ENCODE measurements around the gene PRRG4. TPM values are rescaled to one million over a fixed set of nuclear protein-coding genes. Genes with fewer than 3 reads are reported as not detected.
A peak's percentile ranks its signal among the peaks of the same experiment; 100 is the strongest.
"Not testable (repeated sequence)": the region's sequence is repeated elsewhere in the genome, so short reads cannot be mapped to it uniquely, and the experiment has no call there.

The PRRG4 gene
- total RNA-seq (18.4 TPM), polyA plus RNA-seq (ENCODE audit: insufficient read depth, low read depth, low replicate concordance) (6.4 TPM)
- long read RNA-seq, donor 1: 0 reads
- long read RNA-seq, donor 2: 0 reads
- long read RNA-seq, donor 3: 0 reads
- long read RNA-seq, donor 4: 0 reads
- long read RNA-seq, donor 5: 0 reads
- long read RNA-seq, donor 6: 0 reads
- long read RNA-seq, donor 7, full-length matches to known transcripts: 15 of 17 reads
- long read RNA-seq, donor 7, partial matches to known transcripts: 0 of 17 reads
- long read RNA-seq, donor 7, other reads (novel, unspliced or antisense): 2 of 17 reads
- long read RNA-seq, donor 8: 0 reads
- long read RNA-seq, donor 9: 0 reads
- long read RNA-seq, donor 10, full-length matches to known transcripts: 1 of 1 reads
- long read RNA-seq, donor 10, partial matches to known transcripts: 0 of 1 reads
- long read RNA-seq, donor 10, other reads (novel, unspliced or antisense): 0 of 1 reads

GRCh38 chr11:32829680-32830412, at the start of gene PRRG4:
Gene PRRG4 (plus strand): TSS chr11:32829927. CDS start chr11:32830530, 603 bp downstream.
- FAIRE-seq: no peak

DNA sequence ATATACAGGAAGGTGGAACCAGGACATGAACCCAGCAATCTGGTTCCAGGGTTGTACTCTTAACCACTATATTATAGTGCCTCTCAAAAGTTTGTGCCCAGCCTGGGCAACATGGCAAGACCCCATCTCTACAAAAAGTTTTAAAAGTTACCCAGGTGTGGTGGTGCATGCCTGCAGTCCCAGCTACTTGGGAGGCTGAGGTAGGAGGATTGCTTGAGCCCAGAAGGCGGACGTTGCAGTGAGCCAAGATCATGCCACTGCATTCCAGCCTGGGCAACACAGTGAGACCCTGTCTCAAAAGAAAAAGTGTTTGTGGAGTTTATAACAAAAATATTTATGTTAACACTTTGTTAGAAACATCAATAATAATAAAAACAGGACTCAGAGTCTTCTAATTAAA, 48.9 kb upstream of the PRRG4 start:
- DNase-seq; H3K9me3 ChIP-seq (ENCODE audit: control insufficient read depth in 2 of 3, insufficient read depth in 1 of 3, low read length in 3 of 3); H3K27ac ChIP-seq (ENCODE audit: low read depth in 2 of 2, low read length in 2 of 2); H3K4me1 ChIP-seq (ENCODE audit: control insufficient read depth in 2 of 3, insufficient read depth in 2 of 3, low read depth in 1 of 3, low read length in 3 of 3); H3K4me3 ChIP-seq (ENCODE audit: low read length in 3 of 3); intact Hi-C loops (cut with DNase I); H3K27me3 ChIP-seq (ENCODE audit: control insufficient read depth, insufficient read depth, low read length); FAIRE-seq; H3K9ac ChIP-seq (ENCODE audit: low read length in 3 of 3); H3K36me3 ChIP-seq (ENCODE audit: control insufficient read depth in 2 of 3, insufficient read depth in 3 of 3, low read length in 3 of 3): not testable (repeated sequence)

More at GRCh38 chr11:32829680-32830412, at the start of gene PRRG4:
- TF ChIP-seq, protein P1, sequence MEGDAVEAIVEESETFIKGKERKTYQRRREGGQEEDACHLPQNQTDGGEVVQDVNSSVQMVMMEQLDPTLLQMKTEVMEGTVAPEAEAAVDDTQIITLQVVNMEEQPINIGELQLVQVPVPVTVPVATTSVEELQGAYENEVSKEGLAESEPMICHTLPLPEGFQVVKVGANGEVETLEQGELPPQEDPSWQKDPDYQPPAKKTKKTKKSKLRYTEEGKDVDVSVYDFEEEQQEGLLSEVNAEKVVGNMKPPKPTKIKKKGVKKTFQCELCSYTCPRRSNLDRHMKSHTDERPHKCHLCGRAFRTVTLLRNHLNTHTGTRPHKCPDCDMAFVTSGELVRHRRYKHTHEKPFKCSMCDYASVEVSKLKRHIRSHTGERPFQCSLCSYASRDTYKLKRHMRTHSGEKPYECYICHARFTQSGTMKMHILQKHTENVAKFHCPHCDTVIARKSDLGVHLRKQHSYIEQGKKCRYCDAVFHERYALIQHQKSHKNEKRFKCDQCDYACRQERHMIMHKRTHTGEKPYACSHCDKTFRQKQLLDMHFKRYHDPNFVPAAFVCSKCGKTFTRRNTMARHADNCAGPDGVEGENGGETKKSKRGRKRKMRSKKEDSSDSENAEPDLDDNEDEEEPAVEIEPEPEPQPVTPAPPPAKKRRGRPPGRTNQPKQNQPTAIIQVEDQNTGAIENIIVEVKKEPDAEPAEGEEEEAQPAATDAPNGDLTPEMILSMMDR (IDR thresholded peaks at IDR 0.05; ENCODE audit: borderline replicate concordance, extremely low read depth, insufficient read depth): no peak
- Histone ChIP-seq H3K9me3 (ENCODE audit: control insufficient read depth in 2 of 3, insufficient read depth in 1 of 3, low read length in 3 of 3) (no peaks in the 10 kb centered on the region), H3K36me3 (ENCODE audit: control insufficient read depth in 2 of 3, insufficient read depth in 3 of 3, low read length in 3 of 3) (no peaks in the 10 kb centered on the region), H3K4me3 (ENCODE audit: low read length in 3 of 3) (peak within 1 kb of the TSS; percentile 59 to 95 (median 93)), H3K9ac (ENCODE audit: low read length in 3 of 3) (peak within 1 kb of the TSS; percentile 70 to 92 (median 84)), H3K4me1 (ENCODE audit: control insufficient read depth in 2 of 3, insufficient read depth in 2 of 3, low read depth in 1 of 3, low read length in 3 of 3) (no peaks in the 10 kb centered on the region), H3K27me3 (ENCODE audit: control insufficient read depth, insufficient read depth, low read length) (no peaks in the 10 kb centered on the region), H3K27ac (ENCODE audit: low read depth in 2 of 2, low read length in 2 of 2) (peak within 1 kb of the TSS; percentile 86 to 91)
- peak; percentile 69 to 94 (median 83) for DNase-seq
- intact Hi-C loops (cut with DNase I): no loop called here

DNA sequence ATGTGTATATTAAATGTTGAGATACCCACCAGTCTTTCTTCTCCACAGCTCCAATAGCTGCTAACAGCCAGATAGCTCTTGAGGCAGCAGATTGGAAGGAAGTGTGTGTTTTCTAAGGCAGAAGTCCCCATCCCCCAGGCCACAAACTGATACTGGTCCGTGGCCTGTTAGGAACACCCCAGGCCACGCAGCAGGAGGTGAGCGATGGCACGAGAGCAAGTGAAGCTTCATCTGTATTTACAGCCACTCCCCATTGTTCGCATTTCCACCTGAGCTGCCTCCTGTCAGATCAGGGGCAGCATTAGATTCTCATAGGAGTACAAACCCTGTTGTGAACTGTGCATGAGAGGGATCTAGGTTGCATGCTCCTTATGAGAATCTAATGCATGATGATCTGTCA, 48.0 kb upstream of the PRRG4 start:
- H3K27me3 ChIP-seq (ENCODE audit: control insufficient read depth, insufficient read depth, low read length): no peaks in the 10 kb centered on the region
- no peak overlapping the region for H3K27ac ChIP-seq (ENCODE audit: low read depth in 2 of 2, low read length in 2 of 2)
- FAIRE-seq (no peak), DNase-seq (no peak)
- H3K9ac ChIP-seq (ENCODE audit: low read length in 3 of 3): no peak overlapping the region
- TF ChIP-seq, protein P1 (IDR thresholded peaks at IDR 0.05; ENCODE audit: borderline replicate concordance, extremely low read depth, insufficient read depth): no peak
- intact Hi-C loops (cut with DNase I): no loop called here
- H3K4me3 ChIP-seq (ENCODE audit: low read length in 3 of 3): no peak overlapping the region
- H3K4me1 ChIP-seq (ENCODE audit: control insufficient read depth in 2 of 3, insufficient read depth in 2 of 3, low read depth in 1 of 3, low read length in 3 of 3): no peaks in the 10 kb centered on the region
- no peaks in the 10 kb centered on the region for H3K36me3 ChIP-seq (ENCODE audit: control insufficient read depth in 2 of 3, insufficient read depth in 3 of 3, low read length in 3 of 3)
- H3K9me3 ChIP-seq (ENCODE audit: control insufficient read depth in 2 of 3, insufficient read depth in 1 of 3, low read length in 3 of 3): no peaks in the 10 kb centered on the region

DNA sequence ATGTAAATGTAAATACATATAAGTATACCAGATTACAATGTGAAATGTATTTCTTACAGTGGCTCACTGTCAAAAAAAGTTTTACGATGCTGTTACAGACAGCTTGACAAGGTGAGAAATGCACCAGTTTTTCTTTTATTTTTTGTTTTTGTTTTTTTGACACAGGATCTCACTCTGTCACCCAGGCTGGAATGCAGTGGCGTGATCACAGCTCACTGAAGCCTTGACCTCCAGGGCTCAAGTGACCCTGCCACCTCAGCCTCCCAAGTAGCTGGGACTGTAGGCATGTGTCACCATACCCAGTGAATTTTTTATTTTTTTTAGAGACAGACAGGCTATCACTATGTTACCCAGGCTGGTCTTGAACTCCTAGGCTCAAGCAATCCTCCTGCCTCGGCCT, 44.5 kb upstream of the PRRG4 start:
- Histone ChIP-seq H3K4me3 (ENCODE audit: low read length in 3 of 3) (no peak overlapping the region), H3K36me3 (ENCODE audit: control insufficient read depth in 2 of 3, insufficient read depth in 3 of 3, low read length in 3 of 3) (no peaks in the 10 kb centered on the region), H3K9ac (ENCODE audit: low read length in 3 of 3) (no peak overlapping the region), H3K9me3 (ENCODE audit: control insufficient read depth in 2 of 3, insufficient read depth in 1 of 3, low read length in 3 of 3) (no peaks in the 10 kb centered on the region), H3K27me3 (ENCODE audit: control insufficient read depth, insufficient read depth, low read length) (no peaks in the 10 kb centered on the region), H3K4me1 (ENCODE audit: control insufficient read depth in 2 of 3, insufficient read depth in 2 of 3, low read depth in 1 of 3, low read length in 3 of 3) (no peaks in the 10 kb centered on the region), H3K27ac (ENCODE audit: low read depth in 2 of 2, low read length in 2 of 2) (no peak overlapping the region)
- DNase-seq (no peak), FAIRE-seq (no peak)
- intact Hi-C loops (cut with DNase I): no loop called here
- TF ChIP-seq, protein P1 (IDR thresholded peaks at IDR 0.05; ENCODE audit: borderline replicate concordance, extremely low read depth, insufficient read depth): no peak

Data from kidney (tissue), 22 donors.